Transverse colon (tissue), 4 donors: ENCODE data around the gene AWAT2. TPM values are rescaled to one million over a fixed set of nuclear protein-coding genes. Genes with fewer than 3 reads are reported as not detected.

ENCODE experiments used
- DNase-seq: peaks from one replicate; pipeline ENCODE4 v3.0.0-alpha.2; 2019
- H3K27ac ChIP-seq, 4 donors: fragments of 200-600 bp; sonication (generic); 2 replicates each; pipeline ENCODE4 v1.5.1; 2016 to 2018; ENCODE audit warnings: inconsistent platforms in 4 of 4
- H3K27me3 ChIP-seq: fragments of 200-600 bp; sonication (generic); 2 replicates; pipeline ENCODE4 v1.5.1; 2017; ENCODE audit warnings: inconsistent platforms
- H3K36me3 ChIP-seq, 4 donors: fragments of 200-600 bp; sonication (generic); 2 replicates each; pipeline ENCODE4 v1.5.1; 2017 to 2019; ENCODE audit warnings: inconsistent platforms in 4 of 4
- H3K4me1 ChIP-seq, 4 donors: fragments of 200-600 bp; sonication (generic); 2 replicates each; pipeline ENCODE4 v1.5.1; 2017 to 2020; ENCODE audit warnings: inconsistent platforms in 4 of 4
- H3K4me3 ChIP-seq, 4 donors: fragments of 200-600 bp; sonication (generic); 1 replicate in 1 of 4; 2 replicates in 3 of 4; pipeline versions ENCODE4 v1.5.1 to v1.6.1; 2017 to 2019; ENCODE audit warnings: inconsistent platforms in 4 of 4
- H3K9me3 ChIP-seq, 2 donors: fragments of 200-600 bp; sonication (generic); 2 replicates each; pipeline ENCODE4 v1.5.1; 2017 to 2019; ENCODE audit warnings: inconsistent platforms in 2 of 2
- EP300 ChIP-seq: sonication (generic); formaldehyde crosslinking; IDR thresholded peaks from one replicate; pipeline ENCODE4 v1.6.1; 2017; ENCODE audit warnings: antibody characterized with exemption, low read depth
- POLR2A ChIP-seq: fragments of 450-650 bp; IDR thresholded peaks from one replicate; pipeline ENCODE4 v1.6.1; 2016; ENCODE audit warnings: antibody characterized with exemption, mild to moderate bottlenecking, moderate library complexity
- POLR2AphosphoS5 ChIP-seq, 3 donors: sonication (generic); formaldehyde crosslinking; IDR thresholded peaks; one replicate each; pipeline ENCODE4 v1.6.1; 2016; ENCODE audit warnings: antibody characterized with exemption in 3 of 3
- WGBS, 2 donors: methylation state at CpG; one replicate each; pipeline ENCODE4 v1.1.5; 2018; ENCODE audit warnings: low coverage in 1 of 2; 5-methylcytosine and 5-hydroxymethylcytosine counted together
- in situ Hi-C, 4 donors: fragments of 200-750 bp; cut with MboI; loops; one replicate each; pipeline versions ENCODE4 v1.15.0 to v1.15.1; 2017; ENCODE audit warnings: low sequenced_read_pairs in 3 of 4, low pct_ligation_motif_present in 1 of 4, low pct_unique_long_range_greater_than_20kb in 1 of 4
- intact Hi-C: fragments of 100-400 bp; cut with DNase I; formaldehyde crosslinking; loops from one replicate; pipeline ENCODE4 v1.15.1; 2023; ENCODE audit warnings: low total_unique reads
- total RNA-seq, 4 donors: library from RNA; depleted of rRNA; stranded (reverse); fragments of >200 nt; gene quantifications; one replicate each; pipeline ENCODE4 v1.1.0, GENCODE V29; 2016
- TF ChIP-seq, protein P1 (sequence below), 5 experiments: fragments of 200-600 bp in 3 of 5; fragments of 450-650 bp in 2 of 5; sonication (generic) in 3 of 5; IDR thresholded peaks; 1 replicate in 2 of 5; 2 replicates in 3 of 5; pipeline ENCODE4 v1.5.1; 2016 to 2017; ENCODE audit warnings: antibody characterized with exemption in 5 of 5, inconsistent platforms in 3 of 5, mild to moderate bottlenecking in 2 of 5, moderate library complexity in 1 of 5

The AWAT2 gene
- total RNA-seq, 4 donors from 2014 or later = not detected

GRCh38 chrX:70029863-70030262 is 19.9 kb downstream of the AWAT2 start:
- no peak overlapping the region for H3K27ac ChIP-seq
- DNase-seq = no peak
- no peaks in the 10 kb centered on the region for H3K4me1 ChIP-seq
- in situ Hi-C loops = loop anchor here in 2 of 4 donors (25.0 kb wide), 1 partner anchor 493 kb away; no protein-coding TSS in a partner anchor
- H3K4me3 ChIP-seq = no peak overlapping the region
- H3K27me3 ChIP-seq = no peaks in the 10 kb centered on the region
- TF ChIP-seq, protein P1, sequence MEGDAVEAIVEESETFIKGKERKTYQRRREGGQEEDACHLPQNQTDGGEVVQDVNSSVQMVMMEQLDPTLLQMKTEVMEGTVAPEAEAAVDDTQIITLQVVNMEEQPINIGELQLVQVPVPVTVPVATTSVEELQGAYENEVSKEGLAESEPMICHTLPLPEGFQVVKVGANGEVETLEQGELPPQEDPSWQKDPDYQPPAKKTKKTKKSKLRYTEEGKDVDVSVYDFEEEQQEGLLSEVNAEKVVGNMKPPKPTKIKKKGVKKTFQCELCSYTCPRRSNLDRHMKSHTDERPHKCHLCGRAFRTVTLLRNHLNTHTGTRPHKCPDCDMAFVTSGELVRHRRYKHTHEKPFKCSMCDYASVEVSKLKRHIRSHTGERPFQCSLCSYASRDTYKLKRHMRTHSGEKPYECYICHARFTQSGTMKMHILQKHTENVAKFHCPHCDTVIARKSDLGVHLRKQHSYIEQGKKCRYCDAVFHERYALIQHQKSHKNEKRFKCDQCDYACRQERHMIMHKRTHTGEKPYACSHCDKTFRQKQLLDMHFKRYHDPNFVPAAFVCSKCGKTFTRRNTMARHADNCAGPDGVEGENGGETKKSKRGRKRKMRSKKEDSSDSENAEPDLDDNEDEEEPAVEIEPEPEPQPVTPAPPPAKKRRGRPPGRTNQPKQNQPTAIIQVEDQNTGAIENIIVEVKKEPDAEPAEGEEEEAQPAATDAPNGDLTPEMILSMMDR (IDR thresholded peaks at IDR 0.05) = no peak
- no peak for TF ChIP-seq POLR2A
- TF ChIP-seq EP300 = no peak
- TF ChIP-seq POLR2AphosphoS5 (IDR thresholded peaks at IDR 0.05) = no peak
- H3K36me3 ChIP-seq = no peaks in the 10 kb centered on the region
- H3K9me3 ChIP-seq = no peaks in the 10 kb centered on the region
- 0 to 55% methylated on average over 1 to 4 of the region's 4 CpGs for WGBS, 2 donors
- intact Hi-C loops = loop anchor here (1.0 kb wide), 1 partner anchor 42 kb away; no protein-coding TSS in a partner anchor

- H3K4me3 ChIP-seq = no peak overlapping the region
- H3K27ac ChIP-seq = no peak overlapping the region
- H3K4me1 ChIP-seq = no peaks in the 10 kb centered on the region
- in situ Hi-C loops = loop anchor here in 2 of 4 donors (25.0 kb wide), 1 partner anchor 490 kb away; no protein-coding TSS in a partner anchor
- TF ChIP-seq POLR2A (no peak), POLR2AphosphoS5 (IDR thresholded peaks at IDR 0.05) (no peak)
- TF ChIP-seq, protein P1 (IDR thresholded peaks at IDR 0.05) = no peak
- no peaks in the 10 kb centered on the region for H3K27me3 ChIP-seq
- no peaks in the 10 kb centered on the region for H3K9me3 ChIP-seq
- WGBS, 2 donors = 68 to 100% methylated on average over 2 to 4 of the region's 4 CpGs
- H3K36me3 ChIP-seq = no peaks in the 10 kb centered on the region
- DNase-seq = no peak
- intact Hi-C loops = no loop called here
These were observed 22.9 kb downstream of the AWAT2 start for GRCh38 chrX:70026851-70027200.

- TF ChIP-seq EP300 (no peak), POLR2AphosphoS5 (IDR thresholded peaks at IDR 0.05) (no peak), POLR2A (no peak)
- TF ChIP-seq, protein P1 (IDR thresholded peaks at IDR 0.05) = no peak
- Histone ChIP-seq H3K9me3 (no peaks in the 10 kb centered on the region), H3K4me3 (no peak overlapping the region), H3K4me1 (no peaks in the 10 kb centered on the region), H3K27ac (no peak overlapping the region), H3K36me3 (no peaks in the 10 kb centered on the region), H3K27me3 (no peaks in the 10 kb centered on the region)
- DNase-seq = no peak
- WGBS, 2 donors = 34 to 60% methylated on average over 1 of the region's 1 CpG
- intact Hi-C loops = no loop called here
- in situ Hi-C loops = loop anchor here in 2 of 4 donors (25.0 kb wide), 1 partner anchor 489 kb away; no protein-coding TSS in a partner anchor
These were observed 23.5 kb downstream of the AWAT2 start for GRCh38 chrX:70026112-70026850.

DNA sequence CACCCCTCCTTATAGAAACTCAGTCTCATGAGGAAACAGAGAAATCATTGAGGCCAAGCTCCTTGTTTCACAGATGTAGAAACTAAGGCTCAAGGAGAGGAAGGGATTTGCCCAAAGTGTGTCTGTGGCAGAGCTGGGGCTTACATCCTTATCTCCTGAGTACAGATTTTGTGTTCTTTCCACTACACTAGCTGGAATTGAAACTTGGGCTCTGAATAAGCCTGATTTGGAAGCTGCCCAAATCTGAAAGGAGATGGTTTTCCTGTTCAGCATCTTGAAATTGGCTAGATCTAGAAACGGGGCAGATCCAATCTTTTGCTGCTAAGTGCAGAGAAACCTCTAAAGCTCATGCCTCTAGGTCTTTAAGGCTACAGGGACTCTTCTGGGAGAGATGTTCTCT is 24.3 kb downstream of the AWAT2 start:
- Histone ChIP-seq H3K4me3 (no peak overlapping the region), H3K27ac (no peak overlapping the region), H3K27me3 (no peaks in the 10 kb centered on the region), H3K36me3 (no peaks in the 10 kb centered on the region), H3K9me3 (no peaks in the 10 kb centered on the region), H3K4me1 (no peaks in the 10 kb centered on the region)
- intact Hi-C loops (no loop called here), in situ Hi-C loops (loop anchor here in 2 of 4 donors (25.0 kb wide), 1 partner anchor 488 kb away; no protein-coding TSS in a partner anchor)
- 29% methylated on average over 1 of the region's 1 CpG; no CpG with 5 or more reads in 1 of the 2 donors for WGBS, 2 donors
- no peak for DNase-seq
- TF ChIP-seq POLR2AphosphoS5 (IDR thresholded peaks at IDR 0.05) = no peak
- no peak for TF ChIP-seq POLR2A
